Upper lobe of left lung (tissue), 6 donors: ENCODE results near the gene BMP7. TPM values are rescaled to one million over a fixed set of nuclear protein-coding genes. Genes with fewer than 3 reads are reported as not detected.

ENCODE experiments used
- ATAC-seq, 2 donors: fragments of 200-7000 bp; cut with Tn5 transposase; one replicate each; pipeline ENCODE4 v1.9.1; 2022; ENCODE audit warnings: mild to moderate bottlenecking in 2 of 2, moderate library complexity in 2 of 2; ENCODE audit not compliant: low FRiP score in 2 of 2
- DNase-seq, 2 donors: peaks; one replicate each; pipeline ENCODE4 v3.0.0-alpha.2; 2019 to 2020
- H3K27ac ChIP-seq, 4 donors: fragments of 200-600 bp; sonication (generic); one replicate each; pipeline ENCODE4 v1.5.1; 2016 to 2019
- H3K27me3 ChIP-seq, 4 donors: fragments of 200-600 bp; sonication (generic); one replicate each; pipeline ENCODE4 v1.5.1; 2017 to 2019
- H3K36me3 ChIP-seq, 4 donors: fragments of 200-600 bp; sonication (generic); one replicate each; pipeline ENCODE4 v1.5.1; 2016 to 2019
- H3K4me1 ChIP-seq, 4 donors: fragments of 200-600 bp; sonication (generic); one replicate each; pipeline ENCODE4 v1.5.1; 2018 to 2019
- H3K4me3 ChIP-seq, 4 donors: fragments of 200-600 bp; sonication (generic); one replicate each; pipeline ENCODE4 v1.5.1; 2017 to 2019; ENCODE audit warnings: mild to moderate bottlenecking in 2 of 4, moderate library complexity in 1 of 4
- H3K9me3 ChIP-seq, 4 donors: fragments of 200-600 bp; sonication (generic); one replicate each; pipeline ENCODE4 v1.5.1; 2018 to 2019
- CTCF ChIP-seq, 6 experiments: fragments of 450-650 bp in 4 of 6; fragments of 200-600 bp in 2 of 6; sonication (generic) in 2 of 6; IDR thresholded peaks; one replicate each; pipeline ENCODE4 v1.5.1; 2016 to 2019; ENCODE audit warnings: antibody characterized with exemption in 6 of 6
- EP300 ChIP-seq, 4 donors: sonication (generic); formaldehyde crosslinking; IDR thresholded peaks; one replicate each; pipeline ENCODE4 v1.5.1; 2017; ENCODE audit warnings: antibody characterized with exemption in 4 of 4, control low read depth in 2 of 4
- POLR2A ChIP-seq, 4 donors: fragments of 450-650 bp; IDR thresholded peaks; one replicate each; pipeline ENCODE4 v1.5.1; 2016 to 2017; ENCODE audit warnings: antibody characterized with exemption in 4 of 4, mild to moderate bottlenecking in 2 of 4
- POLR2AphosphoS5 ChIP-seq, 2 donors: sonication (generic); formaldehyde crosslinking; IDR thresholded peaks; one replicate each; pipeline ENCODE4 v1.5.1; 2017; ENCODE audit warnings: antibody characterized with exemption in 2 of 2
- WGBS, 2 donors: methylation state at CpG; one replicate each; pipeline ENCODE4 v1.1.5; 2017 to 2018; 5-methylcytosine and 5-hydroxymethylcytosine counted together
- total RNA-seq, 6 donors: library from RNA; depleted of rRNA in 4 of 6; stranded (reverse); fragments of >200 nt in 4 of 6; gene quantifications; one replicate each; pipeline versions ENCODE4 v1.1.0 to v1.2.1, GENCODE V29; 2016 to 2021
- donor health status: DM: no; HTN: no; CAD: no; lungs with moderate emphysema.
- donor health status: DM: no; HTN: yes; CAD: no; lungs with severe emphysema.

BMP7 gene
- total RNA-seq, 6 donors from 2014 or later, result 0.30 to 4.0 (median 2.6) TPM; not detected in 1

GRCh38 chr20:57262784-57263609, 3.4 kb downstream of the BMP7 start:
- H3K27me3 ChIP-seq, result peaks cover 0 to 27% (median 15%) of the 10 kb centered on the region in 4 donors
- peaks cover 0 to 28% (median 10%) of the 10 kb centered on the region in 4 donors for H3K4me1 ChIP-seq
- H3K27ac ChIP-seq, result no peak overlapping the region
- no peaks in the 10 kb centered on the region for H3K9me3 ChIP-seq
- DNase-seq, result no peak
- no peak for ATAC-seq
- no peak overlapping the region for H3K4me3 ChIP-seq
- TF ChIP-seq EP300 (IDR thresholded peaks at IDR 0.05) (no peak), CTCF (IDR thresholded peaks at IDR 0.05) (no peak), POLR2AphosphoS5 (IDR thresholded peaks at IDR 0.05) (no peak), POLR2A (IDR thresholded peaks at IDR 0.05) (no peak)
- WGBS, 2 donors, result 36 to 57% methylated on average over 10 of the region's 10 CpGs
- H3K36me3 ChIP-seq, result no peaks in the 10 kb centered on the region

GRCh38 chr20:57262301-57262700, 4.1 kb downstream of the BMP7 start:
- peaks cover 0 to 23% (median 14%) of the 10 kb centered on the region in 4 donors for H3K27me3 ChIP-seq
- H3K27ac ChIP-seq, result no peak overlapping the region
- TF ChIP-seq POLR2AphosphoS5 (IDR thresholded peaks at IDR 0.05), result no peak
- TF ChIP-seq CTCF (IDR thresholded peaks at IDR 0.05), result no peak
- no peak for TF ChIP-seq EP300 (IDR thresholded peaks at IDR 0.05)
- TF ChIP-seq POLR2A (IDR thresholded peaks at IDR 0.05), result no peak
- no peaks in the 10 kb centered on the region for H3K36me3 ChIP-seq
- DNase-seq (peak in 1 of 2 donors; percentile 49), ATAC-seq (no peak)
- no peak overlapping the region for H3K4me3 ChIP-seq
- peaks cover 0 to 28% (median 10%) of the 10 kb centered on the region in 4 donors for H3K4me1 ChIP-seq
- no peaks in the 10 kb centered on the region for H3K9me3 ChIP-seq
- WGBS, 2 donors, result 74 to 75% methylated on average over 10 of the region's 10 CpGs

GRCh38 chr20:57261457-57262251, 4.8 kb downstream of the BMP7 start:
- TF ChIP-seq CTCF (IDR thresholded peaks at IDR 0.05), result no peak
- TF ChIP-seq POLR2AphosphoS5 (IDR thresholded peaks at IDR 0.05), result no peak
- no peak for TF ChIP-seq EP300 (IDR thresholded peaks at IDR 0.05)
- no peak for TF ChIP-seq POLR2A (IDR thresholded peaks at IDR 0.05)
- DNase-seq (no peak), ATAC-seq (no peak)
- Histone ChIP-seq H3K27ac (no peak overlapping the region), H3K36me3 (no peaks in the 10 kb centered on the region), H3K27me3 (peaks cover 0 to 18% (median 12%) of the 10 kb centered on the region in 4 donors), H3K4me1 (peaks cover 0 to 24% (median 10%) of the 10 kb centered on the region in 4 donors), H3K9me3 (no peaks in the 10 kb centered on the region), H3K4me3 (no peak overlapping the region)
- WGBS, 2 donors, result 61 to 74% methylated on average over 13 of the region's 13 CpGs

GRCh38 chr20:57260934-57261333, 5.5 kb downstream of the BMP7 start:
- peak in 1 of 2 donors; percentile 55 for ATAC-seq
- H3K4me3 ChIP-seq, result no peak overlapping the region
- 50 to 53% methylated on average over 9 to 14 of the region's 14 CpGs for WGBS, 2 donors
- peaks cover 0 to 12% (median 8%) of the 10 kb centered on the region in 4 donors for H3K27me3 ChIP-seq
- H3K27ac ChIP-seq, result no peak overlapping the region
- no peak for TF ChIP-seq POLR2AphosphoS5 (IDR thresholded peaks at IDR 0.05)
- no peak for TF ChIP-seq EP300 (IDR thresholded peaks at IDR 0.05)
- TF ChIP-seq POLR2A (IDR thresholded peaks at IDR 0.05), result no peak
- no peak for TF ChIP-seq CTCF (IDR thresholded peaks at IDR 0.05)
- H3K36me3 ChIP-seq, result no peaks in the 10 kb centered on the region
- no peaks in the 10 kb centered on the region for H3K9me3 ChIP-seq
- no peak for DNase-seq
- H3K4me1 ChIP-seq, result peaks cover 0 to 16% (median 8%) of the 10 kb centered on the region in 4 donors
